Cardiac fibroblast (primary cell): ENCODE data around the gene SEMA3G.
A peak's percentile ranks its signal among the peaks of the same experiment; 100 is the strongest.

ENCODE experiments used
- DNase-seq, 2 donors: peaks; one replicate each; pipeline versions ENCODE4 v3.0.0 to v3.0.0-alpha.2; 2010; ENCODE audit warnings: low read depth in 2 of 2
- H3K4me3 ChIP-seq, 2 donors: replicated peaks in 1 of 2; 1 replicate in 1 of 2; 2 replicates in 1 of 2; pipeline ENCODE4 v1.5.1; 2011; ENCODE audit warnings: low read depth in 2 of 2, low read length in 2 of 2, mild to moderate bottlenecking in 2 of 2, moderate library complexity in 1 of 2
- TF ChIP-seq, protein P1 (sequence below): IDR thresholded peaks from one replicate; pipeline ENCODE4 v1.5.1; 2011; ENCODE audit warnings: low read depth, mild to moderate bottlenecking, low read length, inconsistent platforms

SEMA3G gene

GRCh38 chr3:52483081-52483480 lies 38.2 kb upstream of the SEMA3G start:
- H3K4me3 ChIP-seq: no peak overlapping the region
- no peak for DNase-seq
- TF ChIP-seq, protein P1, sequence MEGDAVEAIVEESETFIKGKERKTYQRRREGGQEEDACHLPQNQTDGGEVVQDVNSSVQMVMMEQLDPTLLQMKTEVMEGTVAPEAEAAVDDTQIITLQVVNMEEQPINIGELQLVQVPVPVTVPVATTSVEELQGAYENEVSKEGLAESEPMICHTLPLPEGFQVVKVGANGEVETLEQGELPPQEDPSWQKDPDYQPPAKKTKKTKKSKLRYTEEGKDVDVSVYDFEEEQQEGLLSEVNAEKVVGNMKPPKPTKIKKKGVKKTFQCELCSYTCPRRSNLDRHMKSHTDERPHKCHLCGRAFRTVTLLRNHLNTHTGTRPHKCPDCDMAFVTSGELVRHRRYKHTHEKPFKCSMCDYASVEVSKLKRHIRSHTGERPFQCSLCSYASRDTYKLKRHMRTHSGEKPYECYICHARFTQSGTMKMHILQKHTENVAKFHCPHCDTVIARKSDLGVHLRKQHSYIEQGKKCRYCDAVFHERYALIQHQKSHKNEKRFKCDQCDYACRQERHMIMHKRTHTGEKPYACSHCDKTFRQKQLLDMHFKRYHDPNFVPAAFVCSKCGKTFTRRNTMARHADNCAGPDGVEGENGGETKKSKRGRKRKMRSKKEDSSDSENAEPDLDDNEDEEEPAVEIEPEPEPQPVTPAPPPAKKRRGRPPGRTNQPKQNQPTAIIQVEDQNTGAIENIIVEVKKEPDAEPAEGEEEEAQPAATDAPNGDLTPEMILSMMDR: no peak

- peak; percentile 20 to 30 for DNase-seq
- TF ChIP-seq, protein P1: peak; percentile 61
- H3K4me3 ChIP-seq: no peak overlapping the region
Measured at GRCh38 chr3:52481819-52482521, 37.1 kb upstream of the SEMA3G start.

DNA sequence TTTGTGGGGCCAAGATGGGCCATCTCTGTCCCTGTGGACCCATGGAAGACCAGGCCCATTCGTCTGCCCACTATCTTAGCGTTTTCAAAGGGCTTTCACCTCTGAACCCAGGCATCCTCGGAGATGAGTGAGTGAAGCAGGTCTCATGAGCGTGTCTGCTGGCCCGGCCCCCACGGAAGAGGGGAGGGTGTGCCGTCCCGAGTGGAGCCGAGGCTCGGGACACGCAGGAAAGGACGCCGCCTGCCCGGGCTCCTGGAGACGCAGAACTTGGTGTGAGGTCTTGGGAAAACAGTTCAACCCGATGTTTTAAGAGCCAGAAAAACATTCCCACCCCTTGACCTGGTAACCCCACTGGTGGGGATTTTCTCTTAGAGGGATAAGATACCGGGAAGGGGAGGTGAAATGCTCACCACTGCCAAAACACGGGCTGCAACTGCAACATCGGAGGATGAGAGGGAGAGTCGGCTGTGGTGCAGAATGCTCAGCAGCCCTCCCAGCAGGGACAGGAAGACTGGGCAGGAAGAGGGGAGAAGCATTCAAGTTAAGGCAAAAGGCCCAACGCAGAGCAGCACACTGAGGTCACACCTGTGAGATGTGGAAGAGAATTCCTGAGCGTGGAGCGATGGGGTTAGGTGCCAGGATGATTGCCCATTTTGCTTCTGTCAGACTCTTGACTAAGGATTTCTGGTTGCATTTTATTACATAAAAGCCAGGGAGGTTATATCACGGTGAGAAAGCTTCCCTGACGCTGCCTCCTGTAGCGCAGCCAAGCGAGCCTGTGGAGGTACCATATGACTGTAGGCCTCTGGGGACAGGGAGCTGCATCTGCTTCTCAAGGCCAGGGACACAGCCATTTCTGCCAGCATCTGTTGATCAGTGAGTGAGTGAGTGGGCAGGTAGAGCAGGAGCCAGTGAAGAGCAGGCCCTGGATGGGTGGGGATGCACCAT lies 36.1 kb upstream of the SEMA3G start:
- no peak overlapping the region for H3K4me3 ChIP-seq
- TF ChIP-seq, protein P1: no peak
- no peak for DNase-seq

DNA sequence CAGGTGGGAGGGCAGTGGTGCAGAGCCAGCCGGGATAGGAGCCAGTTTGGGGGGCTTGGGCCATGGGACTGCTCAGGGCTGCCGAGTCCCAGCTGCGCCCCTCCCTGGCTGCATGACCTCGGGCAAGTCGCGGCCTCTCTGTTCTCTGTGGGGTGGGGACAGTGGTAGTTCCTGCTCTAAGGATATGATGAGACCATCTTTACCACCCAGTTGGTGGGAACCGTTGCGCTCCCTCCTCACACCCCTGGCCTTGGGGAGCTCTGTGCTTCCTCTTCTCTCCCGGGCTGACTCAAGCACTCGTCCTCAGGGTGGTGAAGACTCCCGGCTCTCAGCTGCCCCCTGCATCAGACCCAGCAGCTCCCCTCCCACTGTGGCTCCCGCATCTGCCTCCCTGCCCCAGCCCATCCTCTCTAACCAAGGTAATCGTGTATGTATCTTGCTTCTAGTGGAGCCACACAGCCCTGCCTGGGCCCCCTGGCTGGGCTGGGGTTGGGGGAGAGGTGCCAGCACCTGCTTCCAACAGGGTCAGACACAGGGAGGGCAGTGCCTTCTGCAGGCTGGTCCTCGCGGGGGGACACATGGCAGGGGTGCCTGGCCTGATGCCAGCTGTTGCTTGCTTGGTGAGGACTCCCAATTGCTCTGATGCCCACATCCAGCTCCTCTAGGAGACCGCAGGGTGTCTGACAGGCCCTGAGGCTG lies 35.1 kb upstream of the SEMA3G start:
- DNase-seq: no peak
- H3K4me3 ChIP-seq: no peak overlapping the region
- TF ChIP-seq, protein P1: no peak

- DNase-seq: no peak
- no peak overlapping the region for H3K4me3 ChIP-seq
- TF ChIP-seq, protein P1: no peak
Measured at GRCh38 chr3:52479037-52479876, 34.4 kb upstream of the SEMA3G start.

DNA sequence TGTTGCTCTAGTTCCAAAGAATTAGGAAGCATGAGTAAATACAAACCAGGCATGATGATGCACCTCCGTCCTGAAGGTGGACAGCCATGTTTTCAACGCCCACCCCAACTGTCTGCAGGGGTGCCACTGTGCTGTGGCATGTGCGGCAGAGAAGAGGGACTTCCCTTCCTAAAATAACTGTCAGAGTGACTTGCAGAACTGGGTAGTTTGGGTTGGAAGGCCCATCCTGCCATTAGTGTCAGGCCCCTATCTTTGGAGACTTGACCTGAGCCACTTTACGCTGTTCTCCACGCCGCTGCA lies 32.8 kb upstream of the SEMA3G start:
- no peak overlapping the region for H3K4me3 ChIP-seq
- TF ChIP-seq, protein P1: no peak
- DNase-seq: no peak
